IPS DF 19.7 (cell line): ENCODE data around the gene MTMR8.
"Not testable (repeated sequence)": the region's sequence is repeated elsewhere in the genome, so short reads cannot be mapped to it uniquely, and the experiment has no call there.

Experiments used
- DNase-seq: peaks from one replicate; pipeline ENCODE4 v3.0.0-alpha.2; 2013; ENCODE audit warnings: low read depth, low spot score

MTMR8 gene

GRCh38 chrX:64394874-64395567, at the start of gene MTMR8:
MTMR8 (minus strand) TSS chrX:64395452; CDS start chrX:64395363, 89 bp downstream.
- DNase-seq, result peak; percentile 54

DNA sequence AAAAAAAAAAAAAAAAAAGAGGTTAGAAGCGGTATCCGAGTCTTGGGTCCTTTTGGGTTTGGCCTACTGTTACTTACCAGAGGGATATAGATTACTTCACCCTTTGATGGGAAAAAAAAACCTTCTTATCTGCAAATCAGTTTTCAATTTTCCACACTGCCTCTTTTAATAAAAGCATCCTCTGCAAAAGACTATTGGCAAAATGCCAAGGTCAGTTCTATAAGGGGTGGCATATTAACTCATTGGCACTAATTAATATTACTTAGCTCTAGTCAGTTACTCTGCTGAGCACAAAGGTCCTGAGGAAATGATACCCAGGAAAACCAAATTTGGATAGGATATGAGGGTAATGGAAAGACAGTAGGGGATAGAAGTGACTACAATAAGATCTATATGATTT, 44.3 kb upstream of the MTMR8 start:
- DNase-seq, result no peak

GRCh38 chrX:64437665-64438064, 42.4 kb upstream of the MTMR8 start:
- no peak for DNase-seq

- DNase-seq, result no peak
Observed at GRCh38 chrX:64437218-64437617, 42.0 kb upstream of the MTMR8 start.

DNA sequence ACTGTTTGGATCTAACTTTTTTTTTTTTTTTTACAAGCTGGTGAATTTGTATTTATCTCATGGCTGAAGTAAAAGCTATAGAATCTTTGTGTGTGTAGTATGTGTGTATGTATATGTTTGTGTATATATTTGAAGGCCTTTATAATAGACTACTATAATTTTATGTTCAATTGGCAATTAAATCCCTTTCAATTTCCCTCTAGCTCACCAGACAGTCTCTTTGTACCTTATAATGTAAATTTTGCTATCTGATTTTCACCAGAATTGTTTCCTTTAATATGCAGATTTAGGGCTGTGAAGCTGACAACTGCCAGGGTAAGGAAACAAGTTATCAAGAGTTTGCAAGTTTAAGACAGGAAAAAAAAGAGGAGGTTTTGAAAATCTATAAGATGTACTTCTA, 33.1 kb upstream of the MTMR8 start:
- no peak for DNase-seq

GRCh38 chrX:64427787-64428186, 32.5 kb upstream of the MTMR8 start:
- DNase-seq, result no peak

DNA sequence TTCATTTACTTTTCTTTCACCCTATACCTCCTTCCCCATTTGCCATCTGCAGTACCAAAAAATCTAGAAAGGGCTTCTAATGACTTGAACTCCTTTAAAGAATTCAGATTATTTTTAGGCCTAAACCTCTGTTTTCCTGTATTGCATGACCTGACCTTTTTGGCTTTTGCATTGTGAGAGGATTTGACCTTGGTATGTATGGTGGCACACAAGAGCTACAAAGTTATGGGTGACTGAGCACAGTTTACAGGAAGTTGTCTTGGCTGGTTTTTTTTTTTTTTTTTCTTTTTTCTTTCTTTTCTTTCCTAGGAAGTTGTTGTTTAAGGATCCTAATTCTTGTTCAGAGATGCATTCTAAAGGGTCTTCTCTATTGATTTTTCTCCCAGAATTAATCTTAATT, 32.0 kb upstream of the MTMR8 start:
- DNase-seq, result no peak

DNA sequence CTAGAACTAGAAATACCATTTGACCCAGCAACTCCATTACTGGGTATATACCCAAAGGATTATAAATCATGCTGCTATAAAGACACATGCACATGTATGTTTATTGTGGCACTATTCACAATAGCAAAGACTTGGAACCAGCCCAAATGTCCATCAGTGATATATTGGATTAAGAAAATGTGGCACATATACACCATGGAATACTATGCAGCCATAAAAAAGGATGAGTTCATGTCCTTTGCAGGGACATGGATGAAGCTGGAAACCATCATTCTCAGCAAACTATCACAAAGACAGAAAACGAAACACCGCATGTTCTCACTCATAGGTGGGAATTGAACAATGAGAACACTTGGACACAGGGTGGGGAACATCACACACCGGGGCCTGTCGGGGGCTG, 14.5 kb upstream of the MTMR8 start:
- not testable (repeated sequence) for DNase-seq

DNA sequence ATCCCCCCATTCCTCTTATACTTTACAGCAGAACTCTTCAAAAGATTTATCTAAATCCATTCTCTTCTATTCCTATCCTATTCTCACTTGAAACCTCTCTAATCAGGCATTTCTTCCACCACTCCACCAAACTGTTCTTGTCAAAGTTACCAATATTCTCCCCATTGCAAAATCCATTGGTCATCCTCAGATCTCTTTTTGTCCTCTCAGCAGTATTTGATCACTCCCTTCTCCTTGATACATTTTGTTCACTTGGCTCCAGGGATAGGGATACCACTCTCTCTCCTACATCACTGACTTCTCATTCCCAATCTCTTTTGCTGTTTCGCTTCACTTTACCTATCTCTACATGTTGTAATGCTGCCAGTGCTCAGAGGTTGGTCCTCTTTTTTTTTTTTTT, 2.8 kb upstream of the MTMR8 start:
- DNase-seq, result no peak

DNA sequence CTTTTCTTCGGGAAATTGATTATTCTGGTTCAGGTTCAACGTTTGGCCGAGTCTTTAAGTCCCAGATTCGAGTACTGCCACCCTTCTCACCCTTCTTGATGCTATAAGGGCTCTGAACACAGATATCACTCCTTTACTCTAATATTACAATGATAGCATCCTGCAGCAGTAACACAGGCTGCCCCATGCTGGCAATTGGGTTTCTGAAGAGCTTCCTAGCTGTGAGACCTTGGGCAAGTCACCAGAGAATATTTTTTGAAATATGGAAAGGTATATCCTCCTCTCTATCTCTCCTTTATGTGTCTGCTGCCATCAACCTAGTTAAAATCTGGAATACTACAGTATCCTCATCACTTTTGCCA, 297 bp upstream of the MTMR8 start:
- no peak for DNase-seq

DNA sequence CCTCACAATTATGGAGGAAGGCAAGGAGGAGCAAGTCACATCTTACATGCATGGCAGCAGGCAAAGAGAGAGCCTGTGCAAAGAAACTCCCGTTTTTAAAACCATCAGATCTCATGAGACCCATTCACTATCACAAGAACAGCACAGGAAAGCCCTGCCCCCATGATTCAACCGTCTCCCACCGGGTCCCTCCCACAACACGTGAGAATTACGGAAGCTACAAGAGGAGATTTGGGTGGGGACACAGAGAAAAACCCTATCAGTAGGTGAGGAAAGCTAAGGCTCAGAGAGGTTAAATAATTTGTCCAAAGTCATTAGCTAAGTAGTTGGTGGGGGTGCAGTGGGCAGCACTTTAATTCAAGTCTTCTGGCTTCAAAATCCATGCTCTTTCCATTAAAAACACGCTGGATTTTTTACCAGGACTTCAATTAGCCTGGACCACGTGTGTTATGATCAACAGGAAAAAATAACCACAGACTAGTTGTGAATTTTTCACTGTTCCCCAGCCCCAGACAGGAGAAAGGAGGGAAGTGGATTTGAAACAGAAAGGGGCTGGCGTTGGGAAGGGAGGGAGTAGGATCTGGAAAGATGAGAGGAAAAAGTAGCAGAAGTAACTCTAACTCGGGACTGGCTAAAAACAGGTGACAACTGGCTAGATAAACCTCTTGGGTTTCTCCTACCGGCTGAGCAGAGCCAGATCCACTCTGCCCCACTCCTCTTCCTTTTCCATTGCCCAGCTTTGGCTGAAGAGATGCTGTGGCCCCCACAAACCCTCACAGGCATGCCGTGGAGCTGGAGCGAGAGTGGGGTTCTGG, 986 bp downstream of the MTMR8 start:
- no peak for DNase-seq

DNA sequence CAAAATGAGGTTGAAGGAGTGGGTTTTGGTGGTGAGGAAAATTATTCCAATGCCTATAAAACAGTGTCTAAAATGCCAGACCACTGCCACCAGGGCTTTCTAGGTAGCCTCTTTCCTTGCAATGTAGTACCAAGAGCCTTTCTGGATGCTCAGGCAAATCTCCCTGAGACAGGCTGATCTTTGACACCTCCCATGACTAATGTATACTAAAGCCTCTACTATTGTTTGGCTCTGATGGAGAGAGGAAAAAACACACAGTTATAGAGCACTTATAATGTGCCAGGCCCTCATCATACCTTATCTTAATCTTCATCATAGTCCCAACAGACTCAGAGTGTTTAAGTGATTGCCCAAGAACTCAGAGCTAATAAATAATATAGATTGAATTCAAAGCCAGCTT, 5.8 kb downstream of the MTMR8 start:
- DNase-seq, result no peak

DNA sequence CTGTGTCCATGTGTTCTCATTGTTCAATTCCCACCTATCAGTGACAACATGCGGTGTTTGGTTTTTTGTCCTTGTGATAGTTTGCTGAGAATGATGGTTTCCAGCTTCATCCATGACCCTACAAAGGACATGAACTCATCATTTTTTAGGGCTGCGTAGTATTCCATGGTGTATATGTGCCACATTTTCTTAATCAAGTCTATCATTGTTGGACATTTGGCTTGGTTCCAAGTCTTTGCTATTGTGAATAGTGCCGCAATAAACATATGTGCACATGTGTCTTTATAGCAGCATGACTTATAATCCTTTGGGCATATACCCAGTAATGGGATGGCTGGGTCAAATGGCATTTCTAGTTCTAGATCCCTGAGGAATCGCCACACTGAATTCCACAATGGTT, 14.5 kb downstream of the MTMR8 start:
- DNase-seq, result not testable (repeated sequence)

- DNase-seq, result no peak
Observed at GRCh38 chrX:64379924-64380323, 15.3 kb downstream of the MTMR8 start.

- DNase-seq, result no peak
Observed at GRCh38 chrX:64377753-64378152, 17.5 kb downstream of the MTMR8 start.

GRCh38 chrX:64352081-64352480, 43.2 kb downstream of the MTMR8 start:
- DNase-seq, result no peak

GRCh38 chrX:64350521-64350920, 44.7 kb downstream of the MTMR8 start:
- no peak for DNase-seq

GRCh38 chrX:64350047-64350446, 45.2 kb downstream of the MTMR8 start:
- DNase-seq, result no peak

GRCh38 chrX:64342811-64343210, 52.4 kb downstream of the MTMR8 start:
- DNase-seq, result no peak

- no peak for DNase-seq
Observed at GRCh38 chrX:64338296-64338695, 57.0 kb downstream of the MTMR8 start.

DNA sequence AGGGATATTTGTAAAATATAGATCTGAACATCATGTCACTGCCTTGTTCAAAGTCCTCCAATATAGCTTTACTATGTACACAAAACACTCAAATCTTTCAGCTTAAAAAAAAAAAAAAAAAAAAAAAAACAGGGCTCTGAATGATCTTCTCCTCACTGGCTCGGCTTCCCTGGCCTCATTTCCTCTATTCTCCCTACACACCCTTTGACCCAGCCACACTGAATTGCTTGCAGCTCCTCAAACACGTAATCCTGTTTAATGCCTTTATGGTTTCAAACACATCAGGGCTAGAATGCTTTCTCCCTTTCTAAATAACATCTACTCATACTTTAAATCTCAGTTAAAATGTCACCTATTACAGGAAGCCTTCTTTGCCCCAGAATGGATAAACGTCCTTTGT, 60.8 kb downstream of the MTMR8 start:
- no peak for DNase-seq

DNA sequence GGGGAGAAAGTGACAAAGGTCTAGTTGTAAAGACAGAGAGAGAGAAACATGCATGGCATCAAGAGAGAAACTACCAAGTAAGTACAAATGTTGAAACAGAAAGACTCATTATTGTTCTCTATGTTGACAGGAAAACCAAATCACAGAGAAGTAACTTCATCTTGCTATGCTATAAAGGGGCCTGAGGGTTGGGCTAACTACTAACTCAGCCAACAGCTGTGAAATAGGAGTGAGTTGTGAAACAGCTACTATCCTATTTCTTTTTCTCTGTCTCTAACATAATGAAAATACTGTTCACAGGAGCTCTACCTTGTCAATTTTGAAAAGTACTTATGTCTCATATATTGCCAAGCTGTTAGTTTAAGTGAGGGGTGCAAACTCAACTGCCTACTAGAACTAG, 65.0 kb downstream of the MTMR8 start:
- no peak for DNase-seq

- DNase-seq, result no peak
Observed at GRCh38 chrX:64321507-64321906, 73.7 kb downstream of the MTMR8 start.
